ENCODE data around the gene DPY30. TPM values are rescaled to one million over a fixed set of nuclear protein-coding genes. Genes with fewer than 3 reads are reported as not detected.

Gene DPY30
- polyA plus RNA-seq, 1 donor, result 110 TPM

DNA sequence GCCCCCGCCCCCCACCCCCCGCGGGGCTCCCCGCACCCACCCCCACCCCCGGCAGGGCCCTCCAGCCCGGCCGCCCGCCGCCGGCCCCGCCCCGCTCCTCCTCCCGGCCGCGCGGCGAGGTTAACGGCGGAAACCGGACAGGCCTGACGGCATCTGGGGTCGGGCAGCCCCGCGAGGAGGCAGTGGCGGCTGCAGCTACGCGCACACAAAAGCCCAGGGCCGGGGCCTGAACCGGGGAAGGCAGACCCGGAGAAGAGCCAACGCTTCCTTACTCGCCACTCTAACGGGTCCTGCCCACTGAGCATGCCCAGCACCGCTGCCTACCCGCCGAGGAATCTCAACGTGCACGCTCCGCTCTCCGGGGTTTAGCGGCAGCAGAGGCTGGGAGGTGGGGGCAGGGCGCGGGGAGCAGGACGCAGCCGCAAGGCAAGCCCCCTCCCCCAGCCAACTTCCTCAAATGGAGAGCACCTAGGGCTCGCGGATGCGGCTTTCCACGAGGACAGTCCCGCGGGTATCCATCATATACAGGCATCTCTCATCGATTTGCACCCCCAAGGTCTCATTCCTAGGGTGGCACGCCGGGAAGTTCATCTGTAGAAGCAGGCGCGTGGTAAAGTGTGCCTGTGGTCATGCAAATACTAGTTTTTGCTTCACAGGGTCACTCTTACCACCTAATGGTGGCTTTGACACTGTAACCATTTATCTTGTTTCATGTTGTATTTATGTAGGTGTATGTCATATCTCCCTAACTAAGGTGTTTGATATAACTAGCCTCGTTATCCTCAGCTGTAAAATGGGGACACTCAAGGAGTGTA lies 28.7 kb downstream of the DPY30 start, which contains the start of gene MEMO1:
Gene MEMO1, minus strand, starts transcription at position 339 of the 815 bp plus-strand sequence. CDS start 761 bp downstream, outside the sequence.
- peak; percentile 93 for DNase-seq

DNA sequence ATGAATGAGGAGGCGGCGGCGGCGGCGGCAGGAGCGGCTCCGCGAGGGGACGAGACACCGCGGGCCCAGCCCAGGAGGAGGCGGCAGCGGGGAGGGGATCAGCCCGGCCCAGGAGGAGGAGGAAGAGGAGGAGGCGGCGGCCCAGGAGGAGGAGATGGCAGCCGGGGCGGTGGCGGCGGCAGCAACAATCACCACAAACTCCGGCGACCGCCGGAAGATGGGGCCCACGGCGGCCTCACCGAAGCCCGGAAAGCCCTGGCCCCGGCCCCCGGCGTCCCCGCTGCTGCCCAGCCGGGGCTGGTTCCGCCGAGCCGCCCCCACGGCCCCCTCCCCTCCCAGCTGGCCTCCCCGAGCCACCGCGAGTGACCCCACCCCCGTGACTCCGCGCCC lies 29.3 kb downstream of the DPY30 start:
- DNase-seq, result peak; percentile 20

DNA sequence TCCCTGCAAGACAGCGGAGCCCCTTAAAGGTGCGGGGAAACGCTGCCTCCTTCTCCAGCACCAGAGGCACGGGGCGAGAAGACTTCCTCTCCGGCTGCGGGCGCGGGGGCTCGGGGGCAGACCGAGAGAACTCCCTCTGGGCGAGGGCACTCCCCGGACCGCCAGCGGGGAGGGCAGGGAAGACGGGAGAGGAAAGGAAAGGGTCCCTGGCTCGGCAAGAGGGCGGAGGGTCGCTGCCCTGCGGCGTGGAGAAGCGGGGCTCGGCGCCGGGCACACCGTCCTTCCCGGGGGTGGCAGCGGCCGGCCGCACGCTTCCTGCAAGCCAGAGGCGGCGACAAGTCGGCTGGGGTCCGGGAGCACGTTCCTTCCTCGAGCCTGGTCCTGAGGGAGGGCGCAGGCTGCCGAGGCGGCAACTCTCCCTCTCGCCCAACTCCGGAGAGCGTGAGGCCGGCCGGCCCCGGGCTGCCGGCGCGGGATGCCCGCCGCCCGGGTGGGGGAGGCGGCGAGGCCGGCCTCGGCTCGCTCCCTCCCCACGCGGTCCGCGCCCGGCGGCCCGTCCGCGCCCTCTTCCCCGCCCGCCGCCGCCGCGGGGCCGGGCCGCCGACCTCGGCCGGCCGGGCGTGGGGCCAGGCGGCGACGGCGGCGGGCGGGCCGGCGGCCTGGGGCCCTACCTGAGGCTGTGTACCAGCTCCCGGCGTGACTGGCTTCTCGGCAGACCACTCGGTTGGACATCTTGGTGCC lies 29.9 kb downstream of the DPY30 start:
- peak; percentile 17 for DNase-seq

DNA sequence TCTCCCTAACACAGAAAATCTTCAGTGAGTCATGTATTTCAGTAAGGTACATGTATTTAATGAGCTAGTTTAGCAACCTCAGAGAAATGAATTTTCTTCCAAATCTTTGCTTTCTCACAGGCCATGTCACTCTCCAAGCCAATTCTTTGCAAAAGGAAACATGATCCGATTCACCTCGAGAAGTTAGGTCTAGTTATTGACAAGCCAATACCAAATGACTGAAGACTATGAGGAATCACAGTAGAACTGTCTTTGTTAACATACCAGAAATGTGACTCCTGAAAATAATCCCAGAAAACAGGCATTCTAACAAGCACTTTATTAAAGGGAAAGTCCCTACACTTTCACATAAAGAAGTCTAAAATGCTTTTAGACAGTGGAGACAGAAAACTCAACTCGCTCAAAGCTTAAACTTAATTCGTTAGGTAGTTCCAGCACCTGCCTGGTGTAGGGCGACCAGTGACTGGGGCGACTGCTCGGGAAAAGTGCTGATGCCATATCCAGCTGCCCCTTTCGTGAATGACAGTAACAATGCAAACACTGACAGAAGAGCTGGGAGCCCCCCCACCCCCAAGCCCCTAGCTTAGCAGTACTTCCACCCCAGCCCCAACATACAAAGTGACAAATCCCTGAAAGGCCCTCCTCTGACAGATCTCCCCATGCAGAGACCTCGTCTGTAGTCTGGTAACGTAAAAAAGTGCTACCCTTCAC lies 30.6 kb downstream of the DPY30 start:
- DNase-seq, result peak; percentile 22

DNA sequence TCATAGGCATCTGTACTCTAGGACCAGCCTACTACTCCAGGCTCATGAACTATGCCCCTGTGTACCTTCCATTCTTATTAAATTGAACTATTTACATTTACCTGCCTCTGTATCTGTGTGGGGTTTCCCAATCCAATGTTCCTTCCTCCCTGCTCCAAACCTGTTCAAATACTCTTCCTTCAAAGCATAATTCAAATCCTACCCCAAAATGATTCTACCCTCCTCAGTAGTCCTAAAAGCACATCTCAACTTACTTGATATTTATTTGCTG lies 32.5 kb downstream of the DPY30 start:
- no peak for DNase-seq

DNA sequence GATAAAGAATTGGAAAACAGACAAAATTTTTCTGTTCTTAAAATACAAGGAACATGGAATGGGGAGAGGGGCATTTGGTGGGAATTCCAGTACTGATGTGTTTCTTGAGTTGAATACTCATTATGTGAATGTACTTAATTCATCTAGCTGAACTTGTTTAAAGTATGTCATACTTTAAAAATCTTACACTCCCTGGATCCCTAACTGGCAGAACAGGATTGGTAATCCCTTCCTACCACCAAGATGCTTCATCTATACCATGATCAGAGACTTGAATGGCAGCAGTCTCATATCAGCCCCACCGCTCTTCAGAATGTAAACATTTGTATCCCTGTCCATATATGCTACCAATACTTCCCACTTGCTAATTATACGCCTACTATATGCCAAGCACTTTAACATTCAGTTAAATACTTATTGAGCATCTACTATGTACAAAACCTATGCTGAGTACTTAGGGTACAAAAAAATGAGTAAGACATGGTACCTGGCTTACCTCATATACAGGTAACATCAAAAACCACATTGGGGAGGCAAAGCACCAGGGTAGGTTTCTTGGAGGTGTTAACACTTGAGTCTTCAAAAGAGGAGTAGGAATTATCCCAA lies 34.1 kb downstream of the DPY30 start:
- no peak for DNase-seq

DNA sequence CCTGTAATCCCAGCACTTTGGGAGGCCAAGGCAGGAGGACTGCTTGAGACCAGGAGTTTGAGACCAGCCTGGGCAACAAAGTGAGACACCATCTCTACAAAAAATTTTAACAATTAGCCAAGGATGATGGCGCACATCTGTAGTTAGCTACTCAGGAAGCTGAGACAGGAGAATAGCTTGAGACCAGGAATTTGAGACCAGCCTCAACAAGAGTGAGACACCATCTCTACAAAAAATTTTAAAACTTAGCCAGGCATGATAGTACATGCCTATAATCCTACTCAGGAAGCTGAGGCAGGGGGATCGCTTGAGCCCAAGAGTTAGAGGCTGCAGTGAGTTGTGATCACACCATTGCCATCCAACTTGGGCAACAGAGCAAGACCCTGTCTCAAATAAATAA lies 35.8 kb downstream of the DPY30 start:
- no peak for DNase-seq

DNA sequence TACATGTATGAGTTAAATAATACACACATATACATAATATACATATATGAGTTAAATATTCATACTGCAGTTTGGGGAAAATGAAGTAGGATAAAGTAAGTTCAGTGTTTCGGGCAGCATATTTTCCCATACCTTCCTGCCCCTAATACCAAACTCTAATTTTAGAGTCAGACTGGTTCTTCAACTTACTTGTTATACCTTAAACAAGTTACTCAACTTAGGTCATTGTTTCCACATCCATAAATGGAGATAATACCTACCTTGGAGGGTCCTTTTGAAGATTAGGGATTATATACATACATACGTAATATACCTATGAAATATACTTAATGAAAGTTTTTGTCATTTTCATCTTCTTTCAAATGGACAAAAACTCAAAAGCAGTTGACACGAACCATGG lies 37.2 kb downstream of the DPY30 start:
- DNase-seq, result no peak

DNA sequence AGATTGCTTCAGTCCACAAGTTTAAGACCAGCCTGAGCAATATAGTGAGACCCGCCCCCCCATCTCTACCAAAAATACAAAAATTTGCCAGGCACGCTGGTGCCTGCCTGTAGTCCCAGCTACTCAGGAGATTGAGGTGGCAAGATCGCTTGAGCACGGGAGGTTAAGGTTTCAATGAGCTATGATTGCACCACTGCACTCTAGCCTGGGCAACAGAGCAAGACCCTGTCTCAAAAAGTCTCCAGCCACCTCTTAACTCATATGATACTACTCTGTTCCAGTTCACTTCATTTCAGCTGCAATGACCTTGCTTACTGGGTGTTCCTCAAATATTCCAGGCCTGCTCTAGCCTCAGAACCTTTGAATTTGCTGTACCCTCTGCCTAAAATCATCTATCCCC lies 40.2 kb downstream of the DPY30 start:
- DNase-seq, result no peak

DNA sequence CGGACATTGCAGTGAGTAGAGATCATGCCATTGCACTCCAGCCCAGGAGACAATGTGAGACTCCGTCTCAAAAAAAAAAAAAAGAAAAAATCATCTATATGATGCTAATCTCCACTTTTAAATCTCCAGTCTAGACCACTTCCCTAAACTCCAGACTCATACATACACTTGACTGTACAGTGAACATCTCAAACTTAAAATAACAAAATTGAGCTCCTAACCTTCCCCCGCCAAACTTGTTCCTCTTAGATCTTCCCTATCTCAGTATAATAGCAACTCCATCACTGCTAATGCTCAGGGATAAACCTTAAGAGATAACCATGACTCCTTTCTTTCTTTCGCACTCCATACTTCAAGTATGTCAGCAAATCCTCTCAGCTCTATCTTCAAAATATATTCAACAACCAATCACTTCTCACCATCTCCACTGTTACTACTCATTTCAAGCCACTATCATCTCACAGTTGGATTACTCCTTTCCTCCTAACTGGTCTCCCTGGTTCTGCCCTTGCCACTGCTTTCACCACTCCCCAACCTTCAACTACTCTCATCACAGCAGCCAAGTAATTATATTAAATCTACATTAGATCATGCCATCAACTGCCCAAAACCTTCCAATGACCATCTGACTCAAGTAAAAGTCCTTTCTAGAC lies 40.7 kb downstream of the DPY30 start:
- no peak for DNase-seq

DNA sequence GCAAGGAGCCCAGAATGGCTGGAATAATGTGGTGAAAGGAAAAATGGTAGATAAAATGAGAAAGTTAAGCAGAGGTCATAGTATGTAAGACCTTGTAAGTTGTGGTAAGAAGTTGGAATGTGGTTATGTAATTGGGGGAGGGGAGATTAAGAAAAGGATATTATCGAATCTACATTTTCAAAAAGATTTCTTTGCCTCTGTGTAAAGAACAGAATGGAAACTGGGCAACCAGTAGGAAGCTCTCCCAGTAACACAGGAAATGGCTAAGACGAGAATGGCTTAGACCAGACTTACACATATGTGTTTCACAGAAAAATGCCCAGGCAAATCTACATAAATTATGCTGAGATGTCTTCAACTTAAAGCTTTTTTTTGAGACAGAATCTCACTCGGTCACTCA lies 42.0 kb downstream of the DPY30 start:
- DNase-seq, result no peak

DNA sequence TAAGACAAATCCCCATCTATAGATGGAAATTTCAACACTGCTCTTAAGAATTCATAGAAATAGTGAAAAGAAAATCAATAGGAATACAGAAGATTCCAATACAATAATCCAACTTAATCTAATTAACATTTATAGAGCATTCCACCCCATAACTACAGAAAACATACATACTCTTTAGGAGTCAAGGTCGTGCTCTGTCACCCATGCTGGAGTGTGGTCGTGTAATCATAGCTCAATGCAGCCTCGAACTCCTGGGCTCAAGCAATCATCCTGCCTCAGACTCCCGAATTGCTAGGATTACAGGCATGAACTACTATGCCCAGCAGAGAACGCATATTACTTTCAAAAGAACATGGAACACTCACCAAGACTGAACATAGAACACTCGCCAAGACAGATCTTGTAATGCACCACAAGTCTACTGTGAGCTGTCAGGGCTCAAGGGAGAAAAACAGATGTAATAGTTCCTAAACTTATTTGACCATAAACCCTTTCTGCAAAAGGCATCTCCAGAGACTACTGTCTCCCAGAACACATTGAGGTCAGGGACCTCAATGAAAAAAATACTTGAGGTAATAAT lies 42.9 kb downstream of the DPY30 start:
- no peak for DNase-seq

DNA sequence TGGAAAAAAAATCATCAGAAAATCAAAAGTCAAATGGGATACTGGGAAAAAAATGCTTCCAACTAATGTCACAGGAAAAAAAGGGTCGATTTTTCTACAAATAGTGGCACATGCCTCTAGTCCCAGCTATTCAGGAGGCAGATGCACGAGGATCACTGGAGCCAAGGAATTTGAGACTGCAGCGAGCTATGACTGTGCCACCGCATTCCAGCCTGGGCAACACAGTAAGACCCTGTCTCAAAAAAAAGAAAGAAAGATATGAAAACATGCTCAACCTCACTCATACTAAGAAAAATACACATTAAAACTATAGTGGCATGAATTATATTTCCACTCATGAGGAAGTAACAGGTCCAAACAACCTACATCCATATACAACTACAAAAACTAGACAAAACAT lies 46.7 kb downstream of the DPY30 start:
- DNase-seq, result no peak

DNA sequence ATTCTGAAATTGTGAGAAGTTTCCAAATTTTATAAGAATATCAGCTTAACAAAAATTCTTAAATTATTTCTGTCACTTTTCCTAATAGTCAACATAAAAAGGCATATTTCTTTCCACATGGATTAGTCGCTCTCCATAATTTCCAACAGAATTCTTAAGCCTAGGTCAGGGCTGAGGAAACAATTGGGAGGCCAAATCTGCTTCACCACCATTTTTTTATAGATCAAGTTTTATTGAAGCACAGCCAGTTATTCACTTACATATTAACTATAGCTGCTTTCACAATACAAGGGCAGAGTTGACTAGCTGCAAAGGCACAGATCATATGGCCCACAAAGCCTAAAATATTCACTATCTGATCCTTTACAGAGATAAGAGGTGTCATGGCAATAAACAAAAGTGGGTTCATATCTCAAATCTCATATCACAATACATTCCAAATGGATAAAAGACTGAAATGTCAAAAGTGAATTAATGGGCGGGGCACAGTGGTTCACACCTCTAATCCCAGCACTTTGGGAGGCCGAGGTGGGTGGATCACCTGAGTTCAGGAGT lies 47.5 kb downstream of the DPY30 start:
- no peak for DNase-seq

DNA sequence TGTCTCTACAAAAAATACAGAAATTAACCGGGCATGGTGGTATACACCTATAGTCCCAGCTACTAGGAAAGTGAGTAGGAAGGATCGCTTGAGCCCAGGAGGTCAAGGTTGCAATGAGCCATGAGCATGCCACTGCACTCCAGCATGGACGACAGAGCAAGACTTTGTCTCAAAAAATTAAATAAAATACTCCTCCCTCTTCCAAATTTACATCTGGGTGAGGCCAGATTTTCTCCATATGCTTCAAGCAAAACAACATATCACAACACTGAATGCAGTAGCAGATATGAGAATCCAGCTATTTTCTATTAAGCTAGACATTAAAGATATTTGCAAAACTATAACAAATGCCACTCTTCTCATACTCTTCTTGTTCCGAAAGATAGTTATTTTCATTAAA lies 49.7 kb downstream of the DPY30 start:
- no peak for DNase-seq

DNA sequence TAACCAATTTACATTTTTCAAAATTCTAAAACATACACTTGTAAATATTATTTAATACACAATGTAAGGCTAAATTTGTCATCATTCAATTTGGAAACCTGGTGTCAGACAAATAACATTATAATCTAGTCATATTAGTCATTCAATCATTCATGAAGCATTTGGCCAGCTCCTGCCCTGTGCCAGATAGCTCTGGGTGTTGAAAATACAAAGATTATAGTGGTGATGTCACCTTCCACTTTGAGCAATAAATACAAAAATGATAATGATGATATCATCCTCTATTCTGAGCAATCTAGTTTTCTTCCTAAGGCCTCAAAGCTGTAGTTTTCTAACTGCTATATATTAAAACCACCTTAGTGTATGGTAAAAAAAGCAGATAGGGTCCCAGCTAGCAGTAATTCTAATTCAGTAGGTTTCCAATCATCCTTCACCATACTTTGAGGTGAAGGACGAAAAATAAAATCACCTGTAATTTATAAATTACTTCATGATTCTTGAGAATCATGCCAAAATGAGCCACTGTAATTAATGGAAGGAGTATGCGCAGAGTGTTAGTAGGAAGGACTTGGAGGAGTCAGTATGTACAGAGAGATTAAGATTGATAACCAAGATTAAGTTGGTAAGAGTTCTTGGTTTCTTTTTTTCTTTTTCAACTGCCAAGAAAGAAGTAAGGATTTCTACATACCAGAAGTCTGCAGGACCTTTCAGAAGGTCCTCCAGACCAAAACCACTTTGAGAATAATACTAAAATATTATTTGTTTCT lies 52.0 kb downstream of the DPY30 start:
- no peak for DNase-seq

DNA sequence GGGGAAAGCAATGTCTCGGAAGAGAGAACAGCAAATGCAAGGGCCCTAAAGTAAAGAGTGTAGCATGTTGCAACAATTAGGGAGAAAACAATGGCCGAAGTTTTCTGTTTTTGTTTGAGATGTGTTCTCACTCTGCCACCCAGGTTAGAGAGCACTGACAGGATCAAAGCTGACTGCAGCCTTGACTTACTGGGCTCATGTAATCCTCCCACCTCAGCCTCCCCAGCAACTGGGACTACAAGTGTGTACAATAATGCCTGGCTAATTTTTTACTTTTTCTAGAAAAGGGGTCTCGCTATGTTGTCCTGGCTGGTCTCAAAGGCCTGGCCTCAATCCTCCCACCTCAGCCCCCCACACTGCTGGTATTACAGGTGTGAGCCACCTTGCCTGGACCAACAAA lies 52.7 kb downstream of the DPY30 start:
- DNase-seq, result no peak

DNA sequence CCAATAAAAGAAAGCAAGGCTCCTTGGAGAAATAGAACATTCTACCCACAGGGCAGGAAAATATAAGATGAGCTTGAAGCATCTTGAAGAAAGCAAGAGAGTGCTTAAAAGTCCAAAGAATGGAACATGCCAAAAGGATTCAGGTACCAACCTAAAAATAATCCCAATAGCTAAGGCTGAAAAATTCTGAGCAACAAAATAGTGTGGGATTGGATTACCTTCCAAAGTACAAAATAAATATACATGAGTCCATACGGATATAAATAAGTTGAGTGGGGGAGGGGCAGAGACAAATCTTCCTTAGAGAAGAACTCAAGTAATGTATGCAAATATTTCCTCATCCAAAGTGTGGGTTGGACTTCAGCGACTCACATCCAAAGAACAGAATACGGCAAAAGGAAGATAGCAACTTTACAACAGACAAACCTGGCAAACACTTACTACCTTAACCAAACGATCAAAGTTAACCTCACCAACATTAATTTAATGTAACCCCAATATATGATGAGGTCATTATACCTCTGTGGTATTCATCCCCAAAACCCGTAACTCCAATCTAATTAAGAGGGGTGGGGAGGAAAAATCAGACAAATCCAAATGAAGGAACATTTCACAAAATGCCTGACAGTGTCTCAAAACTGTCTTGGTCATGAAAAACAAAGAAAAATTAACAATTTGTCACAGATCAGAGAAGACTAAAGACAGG lies 55.7 kb downstream of the DPY30 start:
- no peak for DNase-seq

DNA sequence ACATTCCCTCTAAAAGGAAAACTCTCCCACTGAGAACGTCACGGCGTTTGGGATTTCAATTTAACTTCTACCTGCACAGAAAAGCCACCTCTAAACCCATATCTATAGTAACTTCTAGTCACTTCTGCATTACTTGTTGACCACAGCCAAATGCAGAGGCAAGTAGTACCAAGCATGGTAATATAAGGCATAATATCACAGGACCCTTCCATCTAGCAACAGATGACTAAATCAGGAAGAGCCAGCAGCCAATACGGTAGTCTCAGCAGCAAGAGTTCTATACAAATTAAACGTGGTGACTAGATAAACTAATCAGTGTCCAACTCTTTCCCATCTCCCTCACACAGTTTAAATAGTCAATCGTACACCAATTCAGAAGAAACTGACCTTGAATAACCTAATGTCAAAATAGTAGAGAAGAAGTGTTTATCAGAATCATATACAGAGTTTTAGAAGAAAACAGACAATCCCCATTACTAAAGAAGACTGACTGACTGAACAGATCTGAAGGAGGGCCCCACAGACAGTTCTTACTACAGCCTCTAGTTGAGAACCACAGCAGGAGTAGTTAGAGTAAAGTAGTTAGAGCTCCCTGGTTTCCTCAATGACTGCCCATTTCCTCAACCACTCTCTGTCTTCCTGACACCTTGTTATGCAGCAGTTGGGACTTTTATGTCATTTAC lies 58.8 kb downstream of the DPY30 start:
- DNase-seq, result no peak

All from left kidney (tissue), 2 donors.